T-helper 2 cell treated with Interferon-gamma antibody and Interleukin-4, amounts not matched to agents 5 μg/mL and 100 μg/mL, for 36 hours (primary cell): Measurements from ENCODE around the gene HSP90AB1.

ENCODE experiments used
- DNase-seq: peaks from one replicate; pipeline ENCODE4 v3.0.0; 2021; ENCODE audit warnings: low spot score
- H3K27ac Mint-ChIP-seq: one replicate; pipeline ENCODE4 v1.8.0; 2021; ENCODE audit warnings: mild to moderate bottlenecking, mixed read lengths
- H3K27me3 Mint-ChIP-seq: one replicate; pipeline ENCODE4 v1.8.0; 2021; ENCODE audit warnings: low read depth, mixed read lengths
- H3K36me3 Mint-ChIP-seq: one replicate; pipeline ENCODE4 v1.8.0; 2021; ENCODE audit warnings: low read depth, mixed read lengths
- H3K4me1 Mint-ChIP-seq: one replicate; pipeline ENCODE4 v1.8.0; 2021; ENCODE audit warnings: low read depth, mixed read lengths
- H3K4me3 Mint-ChIP-seq: one replicate; pipeline ENCODE4 v1.8.0; 2022; ENCODE audit warnings: mild to moderate bottlenecking, moderate library complexity, mixed read lengths
- H3K9me3 Mint-ChIP-seq: one replicate; pipeline ENCODE4 v1.8.0; 2021; ENCODE audit warnings: mixed read lengths

Gene HSP90AB1

GRCh38 chr6:44246663-44247337, at the start of gene HSP90AB1:
Gene HSP90AB1, plus strand, starts transcription at chr6:44247101. Its CDS starts 1,529 bp downstream, at chr6:44248630.
- H3K4me3 Mint-ChIP-seq = peak within 1 kb of the TSS; percentile 98
- peaks cover 2% of the 10 kb centered on the region for H3K27me3 Mint-ChIP-seq
- peaks cover 31% of the 10 kb centered on the region for H3K4me1 Mint-ChIP-seq
- H3K9me3 Mint-ChIP-seq = no peaks in the 10 kb centered on the region
- peaks cover 46% of the 10 kb centered on the region for H3K36me3 Mint-ChIP-seq
- peak within 1 kb of the TSS; percentile 97 for H3K27ac Mint-ChIP-seq
- DNase-seq = peak; percentile 98

GRCh38 chr6:44198684-44199083, 48.2 kb upstream of the HSP90AB1 start:
- no peaks in the 10 kb centered on the region for H3K4me1 Mint-ChIP-seq
- H3K36me3 Mint-ChIP-seq = no peaks in the 10 kb centered on the region
- H3K27ac Mint-ChIP-seq = no peak overlapping the region
- H3K9me3 Mint-ChIP-seq = no peaks in the 10 kb centered on the region
- peaks cover 2% of the 10 kb centered on the region for H3K27me3 Mint-ChIP-seq
- DNase-seq = no peak
- H3K4me3 Mint-ChIP-seq = no peak overlapping the region

GRCh38 chr6:44199883-44200282, 47.0 kb upstream of the HSP90AB1 start:
- no peaks in the 10 kb centered on the region for H3K9me3 Mint-ChIP-seq
- no peak overlapping the region for H3K4me3 Mint-ChIP-seq
- H3K4me1 Mint-ChIP-seq = no peaks in the 10 kb centered on the region
- no peaks in the 10 kb centered on the region for H3K36me3 Mint-ChIP-seq
- H3K27ac Mint-ChIP-seq = no peak overlapping the region
- DNase-seq = no peak
- H3K27me3 Mint-ChIP-seq = no peaks in the 10 kb centered on the region

GRCh38 chr6:44201200-44201599, 45.7 kb upstream of the HSP90AB1 start:
- DNase-seq = no peak
- Mint-ChIP-seq H3K4me1 (no peaks in the 10 kb centered on the region), H3K27me3 (no peaks in the 10 kb centered on the region), H3K9me3 (no peaks in the 10 kb centered on the region), H3K4me3 (no peak overlapping the region), H3K27ac (no peak overlapping the region), H3K36me3 (no peaks in the 10 kb centered on the region)

GRCh38 chr6:44201638-44202303, 45.1 kb upstream of the HSP90AB1 start:
- H3K9me3 Mint-ChIP-seq = no peaks in the 10 kb centered on the region
- no peaks in the 10 kb centered on the region for H3K27me3 Mint-ChIP-seq
- no peak overlapping the region for H3K4me3 Mint-ChIP-seq
- no peaks in the 10 kb centered on the region for H3K36me3 Mint-ChIP-seq
- H3K27ac Mint-ChIP-seq = no peak overlapping the region
- no peaks in the 10 kb centered on the region for H3K4me1 Mint-ChIP-seq
- no peak for DNase-seq

GRCh38 chr6:44202332-44202971, 44.4 kb upstream of the HSP90AB1 start:
- Mint-ChIP-seq H3K4me1 (no peaks in the 10 kb centered on the region), H3K36me3 (no peaks in the 10 kb centered on the region), H3K27me3 (no peaks in the 10 kb centered on the region), H3K27ac (no peak overlapping the region), H3K4me3 (no peak overlapping the region), H3K9me3 (no peaks in the 10 kb centered on the region)
- no peak for DNase-seq

- no peak for DNase-seq
- peaks cover 1% of the 10 kb centered on the region for H3K27me3 Mint-ChIP-seq
- no peaks in the 10 kb centered on the region for H3K36me3 Mint-ChIP-seq
- H3K4me1 Mint-ChIP-seq = no peaks in the 10 kb centered on the region
- H3K27ac Mint-ChIP-seq = no peak overlapping the region
- no peak overlapping the region for H3K4me3 Mint-ChIP-seq
- H3K9me3 Mint-ChIP-seq = no peaks in the 10 kb centered on the region
These were observed 43.7 kb upstream of the HSP90AB1 start for GRCh38 chr6:44202972-44203750.

GRCh38 chr6:44203955-44204354, 42.9 kb upstream of the HSP90AB1 start:
- Mint-ChIP-seq H3K9me3 (no peaks in the 10 kb centered on the region), H3K27ac (no peak overlapping the region), H3K4me3 (no peak overlapping the region), H3K4me1 (no peaks in the 10 kb centered on the region), H3K36me3 (no peaks in the 10 kb centered on the region), H3K27me3 (peaks cover 6% of the 10 kb centered on the region)
- no peak for DNase-seq

- peaks cover 9% of the 10 kb centered on the region for H3K27me3 Mint-ChIP-seq
- no peaks in the 10 kb centered on the region for H3K9me3 Mint-ChIP-seq
- H3K4me3 Mint-ChIP-seq = no peak overlapping the region
- H3K27ac Mint-ChIP-seq = no peak overlapping the region
- no peak for DNase-seq
- H3K36me3 Mint-ChIP-seq = no peaks in the 10 kb centered on the region
- H3K4me1 Mint-ChIP-seq = no peaks in the 10 kb centered on the region
These were observed 38.9 kb upstream of the HSP90AB1 start for GRCh38 chr6:44207966-44208365.

- no peak for DNase-seq
- no peak overlapping the region for H3K27ac Mint-ChIP-seq
- no peak overlapping the region for H3K4me3 Mint-ChIP-seq
- H3K27me3 Mint-ChIP-seq = peaks cover 9% of the 10 kb centered on the region
- no peaks in the 10 kb centered on the region for H3K4me1 Mint-ChIP-seq
- H3K36me3 Mint-ChIP-seq = no peaks in the 10 kb centered on the region
- no peaks in the 10 kb centered on the region for H3K9me3 Mint-ChIP-seq
These were observed 35.6 kb upstream of the HSP90AB1 start for GRCh38 chr6:44211284-44211683.

- Mint-ChIP-seq H3K4me1 (peaks cover 8% of the 10 kb centered on the region), H3K36me3 (no peaks in the 10 kb centered on the region), H3K27ac (no peak overlapping the region), H3K9me3 (no peaks in the 10 kb centered on the region), H3K4me3 (no peak overlapping the region), H3K27me3 (peaks cover 9% of the 10 kb centered on the region)
- no peak for DNase-seq
These were observed 32.6 kb upstream of the HSP90AB1 start for GRCh38 chr6:44214307-44214706.

- DNase-seq = no peak
- H3K27me3 Mint-ChIP-seq = peaks cover 6% of the 10 kb centered on the region
- no peaks in the 10 kb centered on the region for H3K36me3 Mint-ChIP-seq
- peaks cover 15% of the 10 kb centered on the region for H3K4me1 Mint-ChIP-seq
- no peaks in the 10 kb centered on the region for H3K9me3 Mint-ChIP-seq
- H3K27ac Mint-ChIP-seq = no peak within 1 kb of the TSS
- no peak within 1 kb of the TSS for H3K4me3 Mint-ChIP-seq
These were observed 30.1 kb upstream of the HSP90AB1 start, which contains the start of gene MYMX for GRCh38 chr6:44216677-44217331. Gene MYMX, plus strand, starts transcription at chr6:44216926. Its CDS starts 546 bp downstream, at chr6:44217472.

GRCh38 chr6:44217332-44218143, 29.4 kb upstream of the HSP90AB1 start:
- Mint-ChIP-seq H3K4me1 (peaks cover 16% of the 10 kb centered on the region), H3K27me3 (peaks cover 6% of the 10 kb centered on the region)

More at GRCh38 chr6:44217332-44218143, 29.4 kb upstream of the HSP90AB1 start:
- no peak overlapping the region for H3K27ac Mint-ChIP-seq
- no peak overlapping the region for H3K4me3 Mint-ChIP-seq
- H3K9me3 Mint-ChIP-seq = no peaks in the 10 kb centered on the region
- no peaks in the 10 kb centered on the region for H3K36me3 Mint-ChIP-seq
- DNase-seq = no peak
